AG09319 (cell line): ENCODE measurements around the gene MTAP.

Source experiments
- DNase-seq: peaks from one replicate; pipeline ENCODE4 v3.0.0-alpha.2; 2010; ENCODE audit warnings: low read depth; ENCODE audit errors: extremely low read depth
- CTCF ChIP-seq: IDR thresholded peaks from 2 replicates; pipeline ENCODE4 v1.5.1; 2011; ENCODE audit warnings: low read depth, mild to moderate bottlenecking, inconsistent platforms, low read length, moderate library complexity

Gene MTAP

GRCh38 chr9:21906213-21906612, 103.8 kb downstream of the MTAP start:
- no peak for TF ChIP-seq CTCF

GRCh38 chr9:21906881-21907280, 104.4 kb downstream of the MTAP start:
- no peak for DNase-seq
- no peak for TF ChIP-seq CTCF

More at GRCh38 chr9:21906213-21906612, 103.8 kb downstream of the MTAP start:
- no peak for DNase-seq

- DNase-seq = peak; percentile 12
- no peak for TF ChIP-seq CTCF
Observed at GRCh38 chr9:21919377-21920362, 117.2 kb downstream of the MTAP start.

- no peak for TF ChIP-seq CTCF
- DNase-seq = no peak
Observed at GRCh38 chr9:21923694-21924093, 121.3 kb downstream of the MTAP start.

GRCh38 chr9:21927752-21928151, 125.3 kb downstream of the MTAP start:
- no peak for DNase-seq
- no peak for TF ChIP-seq CTCF

- no peak for DNase-seq
- no peak for TF ChIP-seq CTCF
Observed at GRCh38 chr9:21931428-21931827, 129.0 kb downstream of the MTAP start.

- DNase-seq = no peak
- TF ChIP-seq CTCF = no peak
Observed at GRCh38 chr9:21933281-21933680, 130.8 kb downstream of the MTAP start.
